A549 (cell line): Measurements from ENCODE around the gene TC2N.

Experiments
- BHLHE40 ChIP-seq: IDR thresholded peaks from 2 replicates; pipeline ENCODE4 v1.6.1; 2012; ENCODE audit warnings: low read depth, low read length, inconsistent platforms
- EHMT2 ChIP-seq: fragments of 200-600 bp; sonication (generic); IDR thresholded peaks from 2 replicates; pipeline ENCODE4 v1.6.1; 2016; ENCODE audit warnings: antibody characterized with exemption, low read depth, mild to moderate bottlenecking, moderate library complexity
- HMGXB4 ChIP-seq: fragments of 250-450 bp; sonication (Bioruptor Pico); IDR thresholded peaks from 2 replicates; pipeline ENCODE4 v1.5.0; 2021; ENCODE audit warnings: mild to moderate bottlenecking, moderate library complexity, borderline replicate concordance
- MYC ChIP-seq: IDR thresholded peaks from 2 replicates; pipeline ENCODE4 v1.6.1; 2012; ENCODE audit warnings: mild to moderate bottlenecking, inconsistent platforms, low read length, improper control_type of control experiment, borderline replicate concordance
- POLR2A ChIP-seq: IDR thresholded peaks from 2 replicates; pipeline ENCODE4 v1.6.1; 2012; ENCODE audit warnings: mild to moderate bottlenecking, low read length
- ZC3H11A ChIP-seq: fragments of 450-650 bp; IDR thresholded peaks from 2 replicates; pipeline ENCODE4 v1.6.1; 2014; ENCODE audit warnings: antibody characterized with exemption, mild to moderate bottlenecking
- TF ChIP-seq, protein P1 (sequence below): fragments of 450-650 bp; IDR thresholded peaks from 2 replicates; pipeline ENCODE4 v1.6.1; 2014; ENCODE audit warnings: antibody characterized with exemption
- TF ChIP-seq, protein P2 (sequence below): fragments of >200 bp; sonication (Bioruptor Twin); formaldehyde crosslinking; IDR thresholded peaks from 3 replicates; pipeline ENCODE4 v1.5.1; 2016

DNA sequence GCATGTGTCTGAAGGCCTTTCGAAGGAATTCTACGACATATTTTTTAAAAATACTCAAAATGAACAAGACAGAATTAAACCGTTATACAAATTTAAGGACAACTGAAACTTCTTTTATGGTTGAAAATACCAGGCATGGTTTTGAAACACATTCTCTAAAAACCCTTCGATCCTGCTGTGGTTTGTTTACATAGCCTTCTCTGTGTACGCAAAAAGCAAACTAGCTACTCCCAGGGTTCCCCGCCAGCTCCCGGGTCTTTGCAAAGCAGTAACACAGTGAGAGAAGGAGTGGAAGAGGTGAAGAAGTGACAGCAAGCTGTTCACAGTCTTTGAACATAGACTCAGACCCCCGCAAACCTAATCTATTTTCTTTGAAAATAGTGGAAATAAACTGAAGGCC is 2.2 kb upstream of the TC2N start:
- no peak for TF ChIP-seq POLR2A
- TF ChIP-seq, protein P1, sequence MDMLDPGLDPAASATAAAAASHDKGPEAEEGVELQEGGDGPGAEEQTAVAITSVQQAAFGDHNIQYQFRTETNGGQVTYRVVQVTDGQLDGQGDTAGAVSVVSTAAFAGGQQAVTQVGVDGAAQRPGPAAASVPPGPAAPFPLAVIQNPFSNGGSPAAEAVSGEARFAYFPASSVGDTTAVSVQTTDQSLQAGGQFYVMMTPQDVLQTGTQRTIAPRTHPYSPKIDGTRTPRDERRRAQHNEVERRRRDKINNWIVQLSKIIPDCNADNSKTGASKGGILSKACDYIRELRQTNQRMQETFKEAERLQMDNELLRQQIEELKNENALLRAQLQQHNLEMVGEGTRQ: no peak
- TF ChIP-seq EHMT2: no peak
- TF ChIP-seq, protein P2, sequence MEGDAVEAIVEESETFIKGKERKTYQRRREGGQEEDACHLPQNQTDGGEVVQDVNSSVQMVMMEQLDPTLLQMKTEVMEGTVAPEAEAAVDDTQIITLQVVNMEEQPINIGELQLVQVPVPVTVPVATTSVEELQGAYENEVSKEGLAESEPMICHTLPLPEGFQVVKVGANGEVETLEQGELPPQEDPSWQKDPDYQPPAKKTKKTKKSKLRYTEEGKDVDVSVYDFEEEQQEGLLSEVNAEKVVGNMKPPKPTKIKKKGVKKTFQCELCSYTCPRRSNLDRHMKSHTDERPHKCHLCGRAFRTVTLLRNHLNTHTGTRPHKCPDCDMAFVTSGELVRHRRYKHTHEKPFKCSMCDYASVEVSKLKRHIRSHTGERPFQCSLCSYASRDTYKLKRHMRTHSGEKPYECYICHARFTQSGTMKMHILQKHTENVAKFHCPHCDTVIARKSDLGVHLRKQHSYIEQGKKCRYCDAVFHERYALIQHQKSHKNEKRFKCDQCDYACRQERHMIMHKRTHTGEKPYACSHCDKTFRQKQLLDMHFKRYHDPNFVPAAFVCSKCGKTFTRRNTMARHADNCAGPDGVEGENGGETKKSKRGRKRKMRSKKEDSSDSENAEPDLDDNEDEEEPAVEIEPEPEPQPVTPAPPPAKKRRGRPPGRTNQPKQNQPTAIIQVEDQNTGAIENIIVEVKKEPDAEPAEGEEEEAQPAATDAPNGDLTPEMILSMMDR: no peak
- no peak for TF ChIP-seq ZC3H11A
- no peak for TF ChIP-seq MYC
- TF ChIP-seq BHLHE40: no peak
- no peak for TF ChIP-seq HMGXB4 (CRISPR knock-in tag)
